PC-3 (cell line): ENCODE measurements around the gene SLAMF1. TPM values are rescaled to one million over a fixed set of nuclear protein-coding genes. Genes with fewer than 3 reads are reported as not detected.

Source experiments
- ATAC-seq: fragments of 200-7000 bp; cut with Tn5 transposase; 2 replicates; pipeline ENCODE4 v1.9.1; 2020; ENCODE audit warnings: mild to moderate bottlenecking, moderate library complexity
- BruUV-seq: library from RNA; stranded (reverse); fragments of 400-500 nt; replicated peaks from 2 replicates; lab custom pipeline; 2021; lab: Mats Ljungman, UMichigan
- CTCF ChIA-PET: fragments of 300-600 bp; sonication (Branson Sonifier 250); formaldehyde crosslinking; loops from one replicate; lab custom pipeline; 2022; ENCODE audit warnings: antibody characterized with exemption; lab: Charles Lee
- POLR2A ChIA-PET: fragments of 300-600 bp; sonication (Branson Sonifier 250); formaldehyde crosslinking; loops from one replicate; lab custom pipeline; 2022; ENCODE audit warnings: antibody characterized with exemption; ENCODE audit not compliant: unreplicated experiment; lab: Charles Lee
- DNase-seq: peaks from one replicate; pipeline ENCODE4 v3.0.0-alpha.2; 2015
- H2AFZ ChIP-seq: fragments of 300-600 bp; sonication (generic); 2 replicates; pipeline ENCODE4 v1.6.0; 2016; ENCODE audit warnings: antibody characterized with exemption, low read length
- H3F3A ChIP-seq: fragments of 300-600 bp; sonication (generic); one replicate; pipeline ENCODE4 v1.6.0; 2017; ENCODE audit warnings: antibody characterized with exemption, low read length, control low read depth, mild to moderate bottlenecking; ENCODE audit not compliant: unreplicated experiment
- H3K27ac ChIP-seq: fragments of 300-600 bp; sonication (generic); 2 replicates; pipeline ENCODE4 v1.5.1; 2016; ENCODE audit warnings: mild to moderate bottlenecking, low read length
- H3K27me3 ChIP-seq: fragments of 300-600 bp; sonication (generic); 2 replicates; pipeline ENCODE4 v1.6.1; 2016; ENCODE audit warnings: low read length, mixed read lengths
- H3K36me3 ChIP-seq: fragments of 300-600 bp; sonication (generic); 2 replicates; pipeline ENCODE4 v1.6.1; 2016; ENCODE audit warnings: low read depth, mixed run types, low read length, mixed read lengths
- H3K4me1 ChIP-seq: fragments of 300-600 bp; sonication (generic); 2 replicates; pipeline ENCODE4 v1.5.1; 2016; ENCODE audit warnings: low read length; ENCODE audit not compliant: insufficient read depth
- H3K4me2 ChIP-seq: fragments of 300-600 bp; sonication (generic); 2 replicates; pipeline ENCODE4 v1.6.0; 2016; ENCODE audit warnings: low read length
- H3K4me3 ChIP-seq: fragments of 300-600 bp; sonication (generic); 2 replicates; pipeline ENCODE4 v1.5.1; 2016; ENCODE audit warnings: mild to moderate bottlenecking, low read length, mixed read lengths
- H3K79me2 ChIP-seq: fragments of 300-600 bp; sonication (generic); 2 replicates; pipeline ENCODE4 v1.6.1; 2017; ENCODE audit warnings: low read length, mixed read lengths
- H3K9ac ChIP-seq: fragments of 300-600 bp; sonication (generic); 2 replicates; pipeline ENCODE4 v1.6.0; 2016; ENCODE audit warnings: mild to moderate bottlenecking, low read length
- H3K9me2 ChIP-seq: fragments of 300-600 bp; sonication (generic); replicated peaks from 2 replicates; pipeline ENCODE4 v1.6.1; 2016; ENCODE audit warnings: mixed run types, low read length, mixed read lengths
- H3K9me3 ChIP-seq: fragments of 300-600 bp; sonication (generic); 2 replicates; pipeline ENCODE4 v1.6.1; 2016; ENCODE audit warnings: low read length, mixed read lengths
- H4K20me1 ChIP-seq: fragments of 300-600 bp; sonication (generic); 2 replicates; pipeline ENCODE4 v1.6.1; 2016; ENCODE audit warnings: low read length, mixed read lengths
- EZH2 ChIP-seq: fragments of 300-600 bp; sonication (generic); IDR thresholded peaks from one replicate; pipeline ENCODE4 v1.6.1; 2017; ENCODE audit warnings: antibody characterized with exemption, mild to moderate bottlenecking, low read length; ENCODE audit not compliant: unreplicated experiment
- EZH2phosphoT487 ChIP-seq: fragments of 300-600 bp; sonication (generic); IDR thresholded peaks from 2 replicates; pipeline ENCODE4 v1.6.1; 2018; ENCODE audit warnings: mild to moderate bottlenecking, antibody characterized with exemption, low read length, borderline replicate concordance
- intact Hi-C: fragments of 100-400 bp; cut with micrococcal nuclease; formaldehyde crosslinking; loops from 2 replicates; pipeline ENCODE4 v1.9.0; 2023
- total RNA-seq: library from RNA; depleted of rRNA; stranded (reverse); fragments of >200 nt; gene quantifications from 2 replicates; pipeline ENCODE4 v1.2.3, GENCODE V29; 2014; rRNA removed
- TF ChIP-seq, protein P1 (sequence below): fragments of 300-600 bp; sonication (generic); conservative IDR thresholded peaks from 2 replicates; pipeline ENCODE4 v1.5.1; 2017; ENCODE audit warnings: antibody characterized with exemption, low read depth, mild to moderate bottlenecking, low read length

Gene SLAMF1
- total RNA-seq, 1 experiment from 2014 or later = not detected

DNA sequence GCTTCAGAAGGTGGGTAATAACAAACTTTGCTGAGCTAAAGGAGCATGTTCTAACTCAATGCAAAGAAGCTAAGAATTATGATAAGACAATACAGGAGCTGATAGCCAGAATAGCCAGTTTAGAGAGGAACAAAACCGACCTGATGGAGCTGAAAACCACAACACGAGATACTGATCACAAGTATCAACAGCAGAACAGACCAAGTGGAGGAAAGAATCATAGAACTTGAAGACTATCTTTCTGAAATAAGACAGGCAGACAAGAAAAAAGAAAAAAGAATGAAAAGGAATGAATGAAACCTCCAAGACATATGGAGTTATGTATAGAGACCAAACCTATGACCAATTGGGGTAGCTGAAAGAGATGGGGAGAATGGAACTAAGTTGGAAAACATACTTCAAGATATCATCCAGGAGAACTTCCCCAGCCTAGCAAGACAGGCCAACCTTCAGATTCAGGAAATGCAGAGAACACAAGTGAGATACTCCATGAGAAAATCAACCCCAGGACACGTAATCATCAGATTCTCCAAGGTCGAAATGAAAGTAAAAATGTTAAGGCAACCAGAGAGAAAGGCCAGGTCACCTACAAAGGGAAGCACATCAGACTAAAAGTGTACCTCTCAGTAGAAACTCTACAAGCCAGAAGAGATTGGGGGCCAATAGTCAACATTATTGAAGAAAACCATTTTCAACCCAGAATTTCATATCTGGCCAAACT, 88.0 kb downstream of the SLAMF1 start:
- ChIA-PET POLR2A (no interaction called here), CTCF (no interaction called here)
- Histone ChIP-seq H3K79me2 (no peaks in the 10 kb centered on the region), H2AFZ (no peak overlapping the region), H3K9me2 (no peaks in the 10 kb centered on the region), H3K36me3 (no peaks in the 10 kb centered on the region), H4K20me1 (no peaks in the 10 kb centered on the region), H3K27me3 (peaks cover 57% of the 10 kb centered on the region), H3K9ac (no peak overlapping the region), H3K4me1 (no peaks in the 10 kb centered on the region), H3K27ac (no peak overlapping the region), H3K9me3 (no peaks in the 10 kb centered on the region), H3K4me2 (no peak overlapping the region), H3F3A (no peaks in the 10 kb centered on the region), H3K4me3 (no peak overlapping the region)
- intact Hi-C loops = no loop called here
- no TSS peak for BruUV-seq
- ATAC-seq = no peak
- no peak for DNase-seq
- TF ChIP-seq EZH2 (no peak), EZH2phosphoT487 (no peak)
- TF ChIP-seq, protein P1, sequence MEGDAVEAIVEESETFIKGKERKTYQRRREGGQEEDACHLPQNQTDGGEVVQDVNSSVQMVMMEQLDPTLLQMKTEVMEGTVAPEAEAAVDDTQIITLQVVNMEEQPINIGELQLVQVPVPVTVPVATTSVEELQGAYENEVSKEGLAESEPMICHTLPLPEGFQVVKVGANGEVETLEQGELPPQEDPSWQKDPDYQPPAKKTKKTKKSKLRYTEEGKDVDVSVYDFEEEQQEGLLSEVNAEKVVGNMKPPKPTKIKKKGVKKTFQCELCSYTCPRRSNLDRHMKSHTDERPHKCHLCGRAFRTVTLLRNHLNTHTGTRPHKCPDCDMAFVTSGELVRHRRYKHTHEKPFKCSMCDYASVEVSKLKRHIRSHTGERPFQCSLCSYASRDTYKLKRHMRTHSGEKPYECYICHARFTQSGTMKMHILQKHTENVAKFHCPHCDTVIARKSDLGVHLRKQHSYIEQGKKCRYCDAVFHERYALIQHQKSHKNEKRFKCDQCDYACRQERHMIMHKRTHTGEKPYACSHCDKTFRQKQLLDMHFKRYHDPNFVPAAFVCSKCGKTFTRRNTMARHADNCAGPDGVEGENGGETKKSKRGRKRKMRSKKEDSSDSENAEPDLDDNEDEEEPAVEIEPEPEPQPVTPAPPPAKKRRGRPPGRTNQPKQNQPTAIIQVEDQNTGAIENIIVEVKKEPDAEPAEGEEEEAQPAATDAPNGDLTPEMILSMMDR = no peak

Other genes starting within 250 kb of the SLAMF1 start
- 0.06 and 0.44 TPM in 2 replicates for gene VANGL2, start 246.5 kb downstream of the SLAMF1 start, total RNA-seq
- not detected in 2 replicates for gene SLAMF6, start 123.8 kb downstream of the SLAMF1 start, total RNA-seq
- gene CD84, start 67.5 kb downstream of the SLAMF1 start, total RNA-seq = not detected in 2 replicates
- not detected in 2 replicates for gene CD48, start 64.8 kb upstream of the SLAMF1 start, total RNA-seq
- gene SLAMF7, start 92.2 kb upstream of the SLAMF1 start, total RNA-seq = 0.15 and 0.46 TPM in 2 replicates
- gene LY9, start 149.1 kb upstream of the SLAMF1 start, total RNA-seq = not detected in 2 replicates
- not detected in 2 replicates for gene CD244, start 215.8 kb upstream of the SLAMF1 start, total RNA-seq
- gene ITLN1, start 238.1 kb upstream of the SLAMF1 start, total RNA-seq = not detected in 2 replicates